Activated CD4-positive, alpha-beta T cell treated with anti-CD3 and anti-CD28 coated beads, Interleukin-2, Interleukin-6, amounts not matched to agents 100 ng/mL and 50 ng/mL, durations not matched to agents 16 hours and 8 hours (primary cell): ENCODE data around the gene SSR4.

Experiments
- DNase-seq: peaks from one replicate; pipeline ENCODE4 v3.0.0-alpha.2; 2020

SSR4 gene

GRCh38 chrX:153832728-153833127, 38.3 kb downstream of the SSR4 start:
- DNase-seq = no peak

- no peak for DNase-seq
These were observed 42.5 kb downstream of the SSR4 start for GRCh38 chrX:153836921-153837320.

- no peak for DNase-seq
These were observed 50.1 kb downstream of the SSR4 start for GRCh38 chrX:153844509-153845082.

- no peak for DNase-seq
These were observed 50.7 kb downstream of the SSR4 start for GRCh38 chrX:153845195-153845594.

GRCh38 chrX:153845842-153846241, 51.4 kb downstream of the SSR4 start:
- no peak for DNase-seq
